Activated CD4-positive, alpha-beta T cell treated with anti-CD3 and anti-CD28 coated beads for 4 hours (primary cell): ENCODE measurements around the gene NFKBIL1.

Experiments
- DNase-seq, 2 donors: peaks; one replicate each; pipeline ENCODE4 v3.0.0-alpha.2; 2020

Gene NFKBIL1

DNA sequence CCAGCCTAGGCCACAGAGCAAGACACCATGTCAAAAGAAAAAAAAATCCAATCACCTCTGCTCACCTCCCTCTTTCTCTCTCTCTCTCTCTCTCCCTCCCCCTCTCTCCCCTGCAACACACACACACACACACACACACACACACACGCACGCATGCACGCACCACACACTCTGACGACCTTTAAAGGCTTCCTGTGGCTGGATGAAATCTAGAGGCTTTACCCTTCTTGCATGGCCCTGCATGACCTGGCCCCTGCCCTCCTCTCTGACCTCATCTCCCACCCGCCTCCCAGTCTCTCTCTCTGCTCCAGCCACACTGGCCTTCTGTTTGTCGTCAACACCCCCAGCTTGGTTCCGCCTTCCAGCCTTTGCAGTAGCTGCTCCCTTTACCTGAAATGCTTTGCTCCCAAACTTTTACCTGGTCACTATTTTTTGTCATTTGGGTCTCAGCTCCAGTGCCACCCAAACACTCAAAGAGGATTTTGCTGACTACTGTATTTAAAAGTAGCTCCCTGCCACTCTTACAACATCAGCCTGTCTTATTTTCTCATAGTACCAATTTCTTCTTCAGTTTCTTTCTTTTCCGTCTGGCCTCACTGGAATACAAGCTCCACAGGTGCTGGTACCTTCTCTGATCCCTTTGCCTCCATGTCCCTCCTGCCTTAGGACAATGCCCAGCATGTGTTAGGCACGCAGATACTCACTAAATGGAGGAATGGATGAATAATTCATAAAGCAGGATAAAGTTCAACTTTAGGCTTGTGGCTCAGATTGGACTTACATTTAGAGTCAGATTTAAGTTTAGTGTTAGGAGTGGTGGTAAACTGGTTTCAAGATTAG lies 20.3 kb downstream of the NFKBIL1 start:
- no peak for DNase-seq

DNA sequence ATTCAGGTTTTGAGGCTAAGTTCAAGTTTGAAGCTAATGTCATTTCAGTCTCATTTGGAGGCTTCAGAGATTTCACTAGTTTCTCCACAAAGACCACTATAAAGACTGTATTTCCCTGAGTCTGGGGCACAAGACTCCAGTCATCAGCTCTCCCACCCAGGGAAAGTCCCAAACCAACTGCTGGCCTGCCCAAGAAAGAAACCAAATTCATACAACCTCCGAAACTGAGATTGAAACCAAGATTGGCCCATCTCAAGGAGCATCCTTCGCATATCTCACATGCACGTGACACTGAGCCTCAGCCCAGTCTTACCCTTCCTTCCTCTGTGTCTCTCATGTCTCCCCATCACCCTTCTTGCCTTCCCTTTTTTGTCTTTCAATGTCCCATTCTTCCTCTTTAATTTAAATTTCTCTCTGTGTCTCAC lies 21.1 kb downstream of the NFKBIL1 start:
- DNase-seq = peak; percentile 68 to 71

DNA sequence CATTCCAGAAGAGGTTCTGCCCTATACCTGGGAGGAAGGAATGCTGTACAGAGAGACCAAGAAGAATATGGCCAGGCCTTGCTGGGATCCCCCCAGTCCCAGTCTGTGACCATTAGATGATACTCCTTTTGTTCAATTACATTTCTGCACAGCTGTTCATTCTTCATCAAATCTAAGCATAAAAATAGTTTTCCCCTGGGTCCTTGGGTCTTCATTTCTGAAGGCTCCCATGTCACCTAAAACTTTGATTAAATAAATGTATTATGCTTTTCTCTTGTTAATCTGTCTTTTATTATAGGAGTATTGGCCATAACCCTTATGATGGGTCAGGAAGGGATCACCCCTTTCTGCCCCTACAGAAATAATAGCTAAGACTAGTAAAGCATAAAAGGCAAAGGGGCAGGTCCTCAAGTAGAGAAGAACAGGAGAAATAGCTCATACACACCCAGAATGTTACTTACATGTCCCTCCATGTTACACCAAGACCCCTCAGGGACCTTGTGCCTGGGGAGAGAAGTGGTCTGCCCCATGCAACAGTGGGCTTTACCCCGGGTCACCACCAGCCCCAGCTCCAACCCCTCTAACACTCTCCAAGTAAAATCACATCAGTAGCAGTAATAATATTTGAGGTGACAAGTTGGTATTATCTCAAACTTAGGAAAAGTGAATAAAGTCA lies 22.6 kb downstream of the NFKBIL1 start:
- no peak for DNase-seq

DNA sequence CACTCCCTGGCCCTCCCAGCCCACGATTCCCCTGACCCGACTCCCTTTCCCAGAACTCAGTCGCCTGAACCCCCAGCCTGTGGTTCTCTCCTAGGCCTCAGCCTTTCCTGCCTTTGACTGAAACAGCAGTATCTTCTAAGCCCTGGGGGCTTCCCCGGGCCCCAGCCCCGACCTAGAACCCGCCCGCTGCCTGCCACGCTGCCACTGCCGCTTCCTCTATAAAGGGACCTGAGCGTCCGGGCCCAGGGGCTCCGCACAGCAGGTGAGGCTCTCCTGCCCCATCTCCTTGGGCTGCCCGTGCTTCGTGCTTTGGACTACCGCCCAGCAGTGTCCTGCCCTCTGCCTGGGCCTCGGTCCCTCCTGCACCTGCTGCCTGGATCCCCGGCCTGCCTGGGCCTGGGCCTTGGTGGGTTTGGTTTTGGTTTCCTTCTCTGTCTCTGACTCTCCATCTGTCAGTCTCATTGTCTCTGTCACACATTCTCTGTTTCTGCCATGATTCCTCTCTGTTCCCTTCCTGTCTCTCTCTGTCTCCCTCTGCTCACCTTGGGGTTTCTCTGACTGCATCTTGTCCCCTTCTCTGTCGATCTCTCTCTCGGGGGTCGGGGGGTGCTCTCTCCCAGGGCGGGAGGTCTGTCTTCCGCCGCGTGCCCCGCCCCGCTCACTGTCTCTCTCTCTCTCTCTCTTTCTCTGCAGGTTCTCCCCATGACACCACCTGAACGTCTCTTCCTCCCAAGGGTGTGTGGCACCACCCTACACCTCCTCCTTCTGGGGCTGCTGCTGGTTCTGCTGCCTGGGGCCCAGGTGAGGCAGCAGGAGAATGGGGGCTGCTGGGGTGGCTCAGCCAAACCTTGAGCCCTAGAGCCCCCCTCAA lies 24.9 kb downstream of the NFKBIL1 start, which contains the start of gene LTA:
LTA (plus strand) TSS at position 249 of the 871 bp plus-strand sequence; CDS start at position 703, 454 bp downstream.
- DNase-seq = peak; percentile 69 to 82

DNA sequence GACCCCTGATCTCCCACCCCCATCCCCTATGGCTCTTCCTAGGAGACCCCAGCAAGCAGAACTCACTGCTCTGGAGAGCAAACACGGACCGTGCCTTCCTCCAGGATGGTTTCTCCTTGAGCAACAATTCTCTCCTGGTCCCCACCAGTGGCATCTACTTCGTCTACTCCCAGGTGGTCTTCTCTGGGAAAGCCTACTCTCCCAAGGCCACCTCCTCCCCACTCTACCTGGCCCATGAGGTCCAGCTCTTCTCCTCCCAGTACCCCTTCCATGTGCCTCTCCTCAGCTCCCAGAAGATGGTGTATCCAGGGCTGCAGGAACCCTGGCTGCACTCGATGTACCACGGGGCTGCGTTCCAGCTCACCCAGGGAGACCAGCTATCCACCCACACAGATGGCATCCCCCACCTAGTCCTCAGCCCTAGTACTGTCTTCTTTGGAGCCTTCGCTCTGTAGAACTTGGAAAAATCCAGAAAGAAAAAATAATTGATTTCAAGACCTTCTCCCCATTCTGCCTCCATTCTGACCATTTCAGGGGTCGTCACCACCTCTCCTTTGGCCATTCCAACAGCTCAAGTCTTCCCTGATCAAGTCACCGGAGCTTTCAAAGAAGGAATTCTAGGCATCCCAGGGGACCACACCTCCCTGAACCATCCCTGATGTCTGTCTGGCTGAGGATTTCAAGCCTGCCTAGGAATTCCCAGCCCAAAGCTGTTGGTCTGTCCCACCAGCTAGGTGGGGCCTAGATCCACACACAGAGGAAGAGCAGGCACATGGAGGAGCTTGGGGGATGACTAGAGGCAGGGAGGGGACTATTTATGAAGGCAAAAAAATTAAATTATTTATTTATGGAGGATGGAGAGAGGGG lies 26.1 kb downstream of the NFKBIL1 start:
- DNase-seq = no peak

DNA sequence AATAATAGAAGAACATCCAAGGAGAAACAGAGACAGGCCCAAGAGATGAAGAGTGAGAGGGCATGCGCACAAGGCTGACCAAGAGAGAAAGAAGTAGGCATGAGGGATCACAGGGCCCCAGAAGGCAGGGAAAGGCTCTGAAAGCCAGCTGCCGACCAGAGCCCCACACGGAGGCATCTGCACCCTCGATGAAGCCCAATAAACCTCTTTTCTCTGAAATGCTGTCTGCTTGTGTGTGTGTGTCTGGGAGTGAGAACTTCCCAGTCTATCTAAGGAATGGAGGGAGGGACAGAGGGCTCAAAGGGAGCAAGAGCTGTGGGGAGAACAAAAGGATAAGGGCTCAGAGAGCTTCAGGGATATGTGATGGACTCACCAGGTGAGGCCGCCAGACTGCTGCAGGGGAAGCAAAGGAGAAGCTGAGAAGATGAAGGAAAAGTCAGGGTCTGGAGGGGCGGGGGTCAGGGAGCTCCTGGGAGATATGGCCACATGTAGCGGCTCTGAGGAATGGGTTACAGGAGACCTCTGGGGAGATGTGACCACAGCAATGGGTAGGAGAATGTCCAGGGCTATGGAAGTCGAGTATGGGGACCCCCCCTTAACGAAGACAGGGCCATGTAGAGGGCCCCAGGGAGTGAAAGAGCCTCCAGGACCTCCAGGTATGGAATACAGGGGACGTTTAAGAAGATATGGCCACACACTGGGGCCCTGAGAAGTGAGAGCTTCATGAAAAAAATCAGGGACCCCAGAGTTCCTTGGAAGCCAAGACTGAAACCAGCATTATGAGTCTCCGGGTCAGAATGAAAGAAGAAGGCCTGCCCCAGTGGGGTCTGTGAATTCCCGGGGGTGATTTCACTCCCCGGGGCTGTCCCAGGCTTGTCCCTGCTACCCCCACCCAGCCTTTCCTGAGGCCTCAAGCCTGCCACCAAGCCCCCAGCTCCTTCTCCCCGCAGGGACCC lies 27.0 kb downstream of the NFKBIL1 start:
- DNase-seq = peak in 1 of 2 donors; percentile 43

DNA sequence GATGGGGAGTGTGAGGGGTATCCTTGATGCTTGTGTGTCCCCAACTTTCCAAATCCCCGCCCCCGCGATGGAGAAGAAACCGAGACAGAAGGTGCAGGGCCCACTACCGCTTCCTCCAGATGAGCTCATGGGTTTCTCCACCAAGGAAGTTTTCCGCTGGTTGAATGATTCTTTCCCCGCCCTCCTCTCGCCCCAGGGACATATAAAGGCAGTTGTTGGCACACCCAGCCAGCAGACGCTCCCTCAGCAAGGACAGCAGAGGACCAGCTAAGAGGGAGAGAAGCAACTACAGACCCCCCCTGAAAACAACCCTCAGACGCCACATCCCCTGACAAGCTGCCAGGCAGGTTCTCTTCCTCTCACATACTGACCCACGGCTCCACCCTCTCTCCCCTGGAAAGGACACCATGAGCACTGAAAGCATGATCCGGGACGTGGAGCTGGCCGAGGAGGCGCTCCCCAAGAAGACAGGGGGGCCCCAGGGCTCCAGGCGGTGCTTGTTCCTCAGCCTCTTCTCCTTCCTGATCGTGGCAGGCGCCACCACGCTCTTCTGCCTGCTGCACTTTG lies 28.0 kb downstream of the NFKBIL1 start, which contains the start of gene TNF:
TNF (plus strand) TSS at position 231 of the 567 bp plus-strand sequence; CDS start at position 408, 177 bp downstream.
- DNase-seq = peak; percentile 87 to 89

DNA sequence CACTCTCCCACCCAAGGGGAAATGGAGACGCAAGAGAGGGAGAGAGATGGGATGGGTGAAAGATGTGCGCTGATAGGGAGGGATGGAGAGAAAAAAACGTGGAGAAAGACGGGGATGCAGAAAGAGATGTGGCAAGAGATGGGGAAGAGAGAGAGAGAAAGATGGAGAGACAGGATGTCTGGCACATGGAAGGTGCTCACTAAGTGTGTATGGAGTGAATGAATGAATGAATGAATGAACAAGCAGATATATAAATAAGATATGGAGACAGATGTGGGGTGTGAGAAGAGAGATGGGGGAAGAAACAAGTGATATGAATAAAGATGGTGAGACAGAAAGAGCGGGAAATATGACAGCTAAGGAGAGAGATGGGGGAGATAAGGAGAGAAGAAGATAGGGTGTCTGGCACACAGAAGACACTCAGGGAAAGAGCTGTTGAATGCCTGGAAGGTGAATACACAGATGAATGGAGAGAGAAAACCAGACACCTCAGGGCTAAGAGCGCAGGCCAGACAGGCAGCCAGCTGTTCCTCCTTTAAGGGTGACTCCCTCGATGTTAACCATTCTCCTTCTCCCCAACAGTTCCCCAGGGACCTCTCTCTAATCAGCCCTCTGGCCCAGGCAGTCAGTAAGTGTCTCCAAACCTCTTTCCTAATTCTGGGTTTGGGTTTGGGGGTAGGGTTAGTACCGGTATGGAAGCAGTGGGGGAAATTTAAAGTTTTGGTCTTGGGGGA lies 28.7 kb downstream of the NFKBIL1 start:
- no peak for DNase-seq

DNA sequence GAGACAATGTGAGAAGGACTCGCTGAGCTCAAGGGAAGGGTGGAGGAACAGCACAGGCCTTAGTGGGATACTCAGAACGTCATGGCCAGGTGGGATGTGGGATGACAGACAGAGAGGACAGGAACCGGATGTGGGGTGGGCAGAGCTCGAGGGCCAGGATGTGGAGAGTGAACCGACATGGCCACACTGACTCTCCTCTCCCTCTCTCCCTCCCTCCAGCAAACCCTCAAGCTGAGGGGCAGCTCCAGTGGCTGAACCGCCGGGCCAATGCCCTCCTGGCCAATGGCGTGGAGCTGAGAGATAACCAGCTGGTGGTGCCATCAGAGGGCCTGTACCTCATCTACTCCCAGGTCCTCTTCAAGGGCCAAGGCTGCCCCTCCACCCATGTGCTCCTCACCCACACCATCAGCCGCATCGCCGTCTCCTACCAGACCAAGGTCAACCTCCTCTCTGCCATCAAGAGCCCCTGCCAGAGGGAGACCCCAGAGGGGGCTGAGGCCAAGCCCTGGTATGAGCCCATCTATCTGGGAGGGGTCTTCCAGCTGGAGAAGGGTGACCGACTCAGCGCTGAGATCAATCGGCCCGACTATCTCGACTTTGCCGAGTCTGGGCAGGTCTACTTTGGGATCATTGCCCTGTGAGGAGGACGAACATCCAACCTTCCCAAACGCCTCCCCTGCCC lies 29.6 kb downstream of the NFKBIL1 start:
- DNase-seq = peak; percentile 36 to 55

DNA sequence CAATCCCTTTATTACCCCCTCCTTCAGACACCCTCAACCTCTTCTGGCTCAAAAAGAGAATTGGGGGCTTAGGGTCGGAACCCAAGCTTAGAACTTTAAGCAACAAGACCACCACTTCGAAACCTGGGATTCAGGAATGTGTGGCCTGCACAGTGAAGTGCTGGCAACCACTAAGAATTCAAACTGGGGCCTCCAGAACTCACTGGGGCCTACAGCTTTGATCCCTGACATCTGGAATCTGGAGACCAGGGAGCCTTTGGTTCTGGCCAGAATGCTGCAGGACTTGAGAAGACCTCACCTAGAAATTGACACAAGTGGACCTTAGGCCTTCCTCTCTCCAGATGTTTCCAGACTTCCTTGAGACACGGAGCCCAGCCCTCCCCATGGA lies 30.2 kb downstream of the NFKBIL1 start:
- no peak for DNase-seq

DNA sequence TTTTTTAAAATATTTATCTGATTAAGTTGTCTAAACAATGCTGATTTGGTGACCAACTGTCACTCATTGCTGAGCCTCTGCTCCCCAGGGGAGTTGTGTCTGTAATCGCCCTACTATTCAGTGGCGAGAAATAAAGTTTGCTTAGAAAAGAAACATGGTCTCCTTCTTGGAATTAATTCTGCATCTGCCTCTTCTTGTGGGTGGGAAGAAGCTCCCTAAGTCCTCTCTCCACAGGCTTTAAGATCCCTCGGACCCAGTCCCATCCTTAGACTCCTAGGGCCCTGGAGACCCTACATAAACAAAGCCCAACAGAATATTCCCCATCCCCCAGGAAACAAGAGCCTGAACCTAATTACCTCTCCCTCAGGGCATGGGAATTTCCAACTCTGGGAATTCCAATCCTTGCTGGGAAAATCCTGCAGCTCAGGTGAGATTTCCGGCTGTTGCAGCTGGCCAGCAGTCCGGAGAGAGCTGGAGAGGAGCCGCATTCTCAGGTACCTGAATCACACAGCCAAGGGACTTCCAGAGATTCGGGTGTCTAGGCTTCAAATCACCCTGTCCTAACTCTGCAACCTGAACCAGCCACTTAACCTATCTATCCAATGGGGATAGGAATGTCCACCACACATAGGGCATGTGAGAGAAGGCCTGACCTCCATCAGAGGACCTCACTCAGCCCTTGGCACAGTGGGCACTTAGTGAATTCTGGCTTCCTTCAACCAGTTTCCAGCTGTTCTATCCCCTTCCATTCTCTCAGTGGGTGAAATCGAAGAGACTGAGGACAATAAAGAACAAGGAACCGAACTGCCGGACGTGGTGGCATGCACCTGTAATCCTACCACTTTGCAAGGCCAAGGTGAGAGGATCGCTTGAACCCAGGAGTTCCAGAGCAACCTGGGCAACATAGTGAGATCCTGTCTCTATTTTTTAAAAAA lies 31.0 kb downstream of the NFKBIL1 start:
- peak in 1 of 2 donors; percentile 45 for DNase-seq

DNA sequence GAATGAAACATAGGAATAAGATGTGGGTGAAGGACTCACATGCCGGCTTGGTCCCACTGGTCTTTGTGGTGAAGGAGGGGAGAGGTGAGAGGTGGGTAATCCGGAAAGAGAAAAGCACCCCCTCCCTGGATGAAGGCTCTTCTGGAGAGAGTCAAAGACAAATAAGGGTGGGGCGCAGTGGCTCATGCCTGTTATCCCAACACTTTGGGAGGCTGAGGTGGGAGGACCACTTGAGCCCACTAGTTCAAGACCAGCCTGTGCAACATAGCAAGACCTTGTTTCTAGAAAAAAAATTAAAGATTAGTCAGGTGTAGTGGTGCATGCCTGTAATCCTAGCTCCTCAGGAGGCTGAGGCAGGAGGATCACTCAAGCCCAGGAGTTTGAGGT lies 31.7 kb downstream of the NFKBIL1 start:
- peak in 1 of 2 donors; percentile 44 for DNase-seq

DNA sequence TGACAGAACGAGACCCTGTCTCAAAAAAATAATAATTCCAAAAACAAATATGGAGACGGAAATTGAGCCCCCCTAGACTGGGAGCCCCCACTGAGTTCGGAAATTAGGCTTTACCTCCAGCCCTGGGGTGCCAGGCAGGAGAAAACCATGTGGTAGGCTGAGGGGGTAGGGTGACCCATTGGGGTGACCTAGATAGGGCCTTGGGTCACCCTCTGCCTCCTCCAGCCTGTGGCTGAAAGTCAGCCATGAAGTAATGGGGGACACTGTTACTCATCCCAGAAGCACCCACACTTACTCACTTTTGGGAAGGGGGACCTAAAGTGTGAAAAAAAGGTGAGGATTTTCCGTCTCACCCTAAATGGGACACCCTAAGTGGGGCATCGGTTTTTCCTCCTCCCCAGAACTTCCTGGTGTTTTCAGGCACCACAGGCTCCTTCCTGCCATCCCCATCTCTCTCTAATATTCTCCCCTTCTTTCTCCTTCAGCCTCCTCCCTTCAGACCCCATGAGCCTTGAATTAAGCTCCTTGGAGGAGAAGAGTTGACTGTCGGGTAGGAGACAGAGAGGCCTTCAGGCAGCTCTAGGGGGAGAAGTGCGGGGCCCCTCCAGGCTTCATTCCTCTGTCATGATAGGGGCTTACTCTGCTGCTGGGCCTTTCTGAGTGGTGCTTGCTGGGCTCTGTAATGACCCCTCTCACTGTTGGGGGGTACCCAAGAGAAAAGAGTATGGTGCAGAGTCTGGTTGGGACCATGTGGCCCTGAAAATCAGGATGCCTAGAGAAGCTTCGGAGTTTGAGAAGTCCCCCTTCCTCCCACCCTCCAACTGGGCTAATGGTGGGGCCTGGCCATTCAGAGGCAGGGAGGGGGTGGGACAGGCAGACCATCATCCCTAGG lies 32.4 kb downstream of the NFKBIL1 start:
- peak in 1 of 2 donors; percentile 53 for DNase-seq

DNA sequence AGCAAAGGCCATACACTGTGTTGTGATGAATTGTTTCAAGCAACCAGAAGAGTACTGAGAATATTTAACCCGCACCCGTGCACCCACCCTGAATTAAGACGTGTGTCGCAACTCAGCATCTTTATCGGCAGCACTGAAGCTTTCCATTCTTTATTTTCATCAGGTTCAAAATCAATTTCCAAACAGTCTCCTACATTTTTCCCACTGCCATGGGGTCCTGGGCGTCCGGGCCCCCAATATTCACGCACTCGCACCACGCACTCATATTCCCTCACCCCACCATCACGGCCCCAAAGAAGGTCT lies 33.0 kb downstream of the NFKBIL1 start:
- DNase-seq = peak in 1 of 2 donors; percentile 30

DNA sequence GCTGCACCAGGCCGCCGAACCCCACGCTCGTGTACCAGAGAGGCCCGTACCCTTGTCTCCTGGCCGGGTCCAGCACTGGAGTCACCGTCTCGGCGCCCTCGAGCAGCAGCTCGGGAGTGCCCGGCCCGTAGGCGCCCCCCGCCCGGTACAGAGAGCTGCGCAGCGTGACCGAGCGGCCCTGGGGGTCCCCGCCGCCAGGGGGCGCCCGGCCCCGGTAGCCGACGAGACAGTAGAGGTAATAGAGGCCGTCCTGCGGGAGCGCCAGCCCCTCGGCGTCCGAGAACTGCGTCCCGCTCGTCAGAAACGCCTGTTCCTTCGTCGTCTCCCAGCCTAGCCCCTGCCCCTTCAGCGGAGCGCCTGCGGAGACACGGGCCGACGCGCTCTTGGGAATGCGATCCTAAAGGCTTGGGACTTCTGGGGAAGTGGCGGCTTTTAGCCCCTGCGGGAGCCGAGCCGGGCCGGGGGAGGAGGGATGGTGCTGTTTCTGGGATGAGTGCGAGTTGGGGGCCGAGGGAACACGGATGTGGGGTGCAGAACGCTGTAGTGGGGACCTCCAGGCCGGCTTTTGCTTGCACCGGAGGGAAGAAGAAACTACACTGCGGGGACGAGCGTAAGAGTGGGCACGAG lies 33.5 kb downstream of the NFKBIL1 start:
- DNase-seq = peak; percentile 86 to 89

DNA sequence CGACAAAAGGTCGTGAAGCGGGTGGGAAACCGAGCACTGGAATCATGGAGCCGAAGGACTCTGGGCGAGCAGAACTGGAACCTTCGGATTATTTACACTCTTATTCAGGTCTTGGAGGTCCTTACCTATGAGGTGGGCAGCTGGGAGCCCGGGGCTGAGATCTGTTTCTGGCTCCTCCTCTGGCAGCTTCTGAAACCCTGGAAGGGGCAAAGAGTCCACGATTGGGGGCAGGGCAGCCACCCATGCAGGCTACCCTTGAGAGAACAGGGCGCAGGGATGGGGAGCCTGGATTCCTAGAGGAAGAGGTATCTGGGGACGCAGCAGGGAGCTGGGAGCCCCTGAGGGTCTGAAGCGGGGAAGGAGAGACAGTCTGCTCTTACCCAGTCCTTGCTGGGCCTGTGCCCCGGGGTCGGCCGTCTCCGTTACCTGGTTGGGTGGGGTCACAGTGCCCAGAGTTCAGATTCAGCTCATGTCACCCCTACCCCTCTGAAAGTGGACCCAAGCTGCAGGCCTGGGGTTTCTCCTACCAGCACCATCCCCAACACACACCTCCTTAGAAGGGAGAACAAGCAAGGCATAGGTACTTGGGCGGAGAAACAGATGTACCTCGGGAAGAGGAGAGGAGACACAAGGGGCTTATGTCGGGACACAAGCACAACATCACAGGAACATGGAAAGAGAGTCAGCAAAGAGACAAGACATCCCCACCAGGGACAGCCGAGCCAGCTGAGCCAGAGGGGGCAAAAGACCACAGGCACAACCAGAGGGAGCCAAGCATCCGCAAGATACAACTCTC lies 34.2 kb downstream of the NFKBIL1 start:
- DNase-seq = no peak
